Stimulated activated naive CD4-positive, alpha-beta T cell (primary cell): Measurements from ENCODE around the gene ITGA8.
"Not testable (repeated sequence)": the region's sequence is repeated elsewhere in the genome, so short reads cannot be mapped to it uniquely, and the experiment has no call there.

Source experiments
- DNase-seq, 6 experiments: peaks; one replicate each; lab custom pipeline; 2025; lab: John Stamatoyannopoulos, UW

The ITGA8 gene

DNA sequence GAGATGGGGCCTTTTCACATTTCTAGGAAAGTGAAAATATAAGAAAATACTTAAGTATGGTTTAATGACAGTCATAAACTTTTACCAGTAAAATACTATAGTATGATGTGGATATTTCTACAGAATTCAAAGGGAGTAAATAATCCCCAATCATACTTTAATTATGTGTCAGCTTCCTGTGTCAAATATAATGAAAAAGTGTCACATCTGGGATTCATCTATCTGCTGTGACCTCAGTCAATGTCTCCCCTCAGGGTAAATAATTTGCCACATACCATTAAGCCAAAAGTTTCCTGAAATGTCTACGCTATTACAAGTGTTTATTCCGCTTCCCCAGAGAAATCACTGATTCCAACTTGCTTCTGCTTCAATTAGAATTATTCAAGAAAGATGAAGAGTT lies 110.5 kb downstream of the ITGA8 start:
- DNase-seq: no peak

DNA sequence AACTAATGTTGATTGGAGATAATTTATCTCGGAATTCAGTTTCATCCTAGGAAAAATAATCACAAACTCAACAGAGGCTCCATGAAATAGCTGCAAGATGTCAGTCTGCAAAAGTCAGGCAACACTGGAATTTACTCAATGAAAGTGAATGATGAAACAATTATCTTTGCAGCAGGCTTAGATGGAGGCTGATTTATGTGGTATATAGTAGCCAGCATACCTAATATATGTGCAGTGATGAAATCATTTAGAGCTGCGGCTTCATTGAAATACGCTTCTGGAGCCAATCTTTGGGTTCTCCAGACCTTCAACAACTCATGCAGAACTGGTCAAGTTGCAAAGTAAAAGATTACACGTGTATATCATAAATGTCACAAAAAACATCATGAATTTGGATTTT lies 113.3 kb downstream of the ITGA8 start:
- no peak for DNase-seq

DNA sequence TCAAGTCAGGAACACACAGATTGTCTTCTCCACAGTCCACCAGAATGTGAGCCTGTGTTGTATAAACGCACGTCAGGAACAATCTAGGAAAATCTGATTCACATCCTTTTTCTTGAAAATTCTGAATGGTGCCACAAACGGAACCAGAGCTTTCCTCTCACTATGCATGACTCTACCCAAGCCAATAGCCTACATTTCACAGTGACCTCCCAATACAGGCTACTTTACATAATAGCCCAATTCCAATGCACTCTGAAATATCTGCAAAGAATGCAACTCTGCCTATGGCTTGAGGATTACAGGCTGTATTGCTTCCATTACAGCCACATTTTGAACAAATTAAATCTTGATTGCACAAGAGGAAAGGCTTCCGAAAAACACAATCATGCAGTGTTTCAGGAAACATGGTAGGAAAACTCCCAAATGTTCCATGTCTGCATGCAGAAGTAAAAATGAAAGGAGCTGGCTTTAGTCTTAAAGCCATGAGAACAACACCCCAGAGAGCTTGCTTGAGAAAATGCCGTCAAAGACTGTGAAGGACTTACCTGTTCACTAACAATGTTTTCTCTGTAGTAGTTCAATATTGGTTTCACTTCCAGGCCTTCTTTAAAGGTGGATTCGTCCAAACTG lies 113.9 kb downstream of the ITGA8 start:
- no peak for DNase-seq

DNA sequence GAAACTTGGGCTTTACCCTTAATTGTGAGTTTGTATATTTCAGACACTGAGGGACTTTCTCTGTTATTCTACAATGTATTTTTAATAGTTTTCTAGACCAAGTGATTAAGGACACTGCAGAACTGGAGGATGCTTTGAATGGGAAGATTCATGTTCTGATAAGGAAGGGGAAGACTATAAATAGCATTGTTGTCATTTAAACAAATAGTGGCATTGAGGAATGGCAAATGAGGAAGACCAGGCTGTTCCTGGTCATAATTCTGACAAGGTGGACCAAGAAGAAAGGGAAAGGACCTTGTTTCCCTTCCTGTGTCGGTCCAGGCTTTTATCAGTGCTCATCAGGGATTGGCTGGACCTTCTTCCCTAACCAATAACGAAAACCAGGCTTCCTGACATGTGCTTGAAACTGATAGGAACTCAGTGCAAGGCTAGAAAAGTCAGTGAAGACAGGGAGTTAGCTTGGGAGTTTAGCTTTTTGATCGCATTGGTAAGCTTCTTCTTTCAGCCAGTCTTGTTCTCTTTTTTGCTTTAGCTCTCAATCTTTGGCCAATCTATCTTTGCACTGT lies 116.2 kb downstream of the ITGA8 start:
- no peak for DNase-seq

DNA sequence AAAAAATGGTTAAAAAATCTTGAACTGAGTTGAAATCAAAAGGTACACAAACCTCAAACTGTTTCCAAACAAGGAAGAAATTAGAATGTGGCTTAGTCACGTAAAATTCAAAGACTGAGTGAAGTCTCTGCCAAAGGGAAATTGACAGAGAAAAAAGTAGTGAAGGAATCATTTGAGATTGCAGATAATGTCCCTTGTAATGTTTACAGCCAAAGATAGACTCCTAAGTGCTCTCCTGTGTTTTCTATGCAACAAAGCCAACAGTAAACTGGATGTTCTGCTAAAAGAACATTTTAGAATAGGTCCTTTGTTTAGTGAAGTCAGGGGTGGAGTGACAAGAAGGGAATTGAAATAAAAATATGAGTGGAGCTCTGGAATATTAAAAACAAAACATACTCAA lies 117.9 kb downstream of the ITGA8 start:
- no peak for DNase-seq

DNA sequence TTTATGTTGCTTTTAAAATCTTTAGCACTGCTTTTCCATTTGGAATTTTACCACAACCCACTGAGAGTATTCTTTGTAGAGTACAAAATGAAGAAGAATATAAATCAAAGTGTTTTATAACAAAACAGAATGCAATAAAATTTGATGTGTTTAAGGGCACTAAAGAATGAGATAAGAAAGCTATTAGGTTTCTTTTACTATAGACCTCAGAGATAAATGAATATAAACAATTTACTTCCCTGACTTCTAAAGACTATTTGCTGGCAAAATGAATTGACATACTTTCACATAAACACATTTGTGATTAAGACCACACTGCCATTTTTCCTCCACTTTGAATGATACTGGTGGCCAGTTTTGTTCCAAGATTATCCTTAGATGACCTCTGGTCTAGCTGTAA lies 124.5 kb downstream of the ITGA8 start:
- no peak for DNase-seq

DNA sequence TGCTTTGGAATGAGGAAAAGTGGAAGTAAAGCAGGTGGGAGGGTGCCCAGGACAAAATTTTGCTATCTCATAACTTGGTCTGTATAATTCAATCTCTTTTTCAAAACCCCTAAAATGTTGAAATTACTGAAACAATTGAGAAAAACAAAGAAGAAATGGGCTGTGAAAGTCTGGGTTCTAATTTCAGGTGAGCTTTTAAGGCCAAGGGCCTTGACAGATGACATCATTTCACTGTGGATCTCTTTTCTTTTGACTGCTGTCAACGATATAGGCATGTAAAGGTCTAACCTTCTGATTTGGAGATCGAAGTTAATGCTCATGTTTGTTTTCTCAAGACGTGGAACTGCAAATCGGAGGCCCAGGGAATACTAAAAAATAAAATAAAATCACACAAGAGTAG lies 127.8 kb downstream of the ITGA8 start:
- no peak for DNase-seq

DNA sequence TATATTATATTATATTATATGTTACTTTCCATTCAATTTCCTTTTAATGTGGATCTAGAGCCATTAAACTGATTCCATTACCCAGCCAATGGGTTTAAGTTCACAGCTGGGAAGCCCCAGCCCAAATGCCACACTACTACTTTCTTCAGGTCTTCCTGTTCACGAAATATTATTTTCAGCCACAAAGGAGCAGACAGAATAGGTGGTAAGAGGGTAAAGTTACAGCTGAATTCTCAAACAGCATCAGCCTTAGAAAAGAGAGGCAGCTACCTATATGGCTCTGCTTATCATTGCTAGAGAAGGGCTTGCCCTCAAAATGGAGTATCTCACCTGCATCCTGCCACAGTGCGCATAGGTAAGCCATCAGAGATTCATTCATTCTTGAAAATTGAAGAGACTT lies 128.3 kb downstream of the ITGA8 start:
- DNase-seq: no peak

DNA sequence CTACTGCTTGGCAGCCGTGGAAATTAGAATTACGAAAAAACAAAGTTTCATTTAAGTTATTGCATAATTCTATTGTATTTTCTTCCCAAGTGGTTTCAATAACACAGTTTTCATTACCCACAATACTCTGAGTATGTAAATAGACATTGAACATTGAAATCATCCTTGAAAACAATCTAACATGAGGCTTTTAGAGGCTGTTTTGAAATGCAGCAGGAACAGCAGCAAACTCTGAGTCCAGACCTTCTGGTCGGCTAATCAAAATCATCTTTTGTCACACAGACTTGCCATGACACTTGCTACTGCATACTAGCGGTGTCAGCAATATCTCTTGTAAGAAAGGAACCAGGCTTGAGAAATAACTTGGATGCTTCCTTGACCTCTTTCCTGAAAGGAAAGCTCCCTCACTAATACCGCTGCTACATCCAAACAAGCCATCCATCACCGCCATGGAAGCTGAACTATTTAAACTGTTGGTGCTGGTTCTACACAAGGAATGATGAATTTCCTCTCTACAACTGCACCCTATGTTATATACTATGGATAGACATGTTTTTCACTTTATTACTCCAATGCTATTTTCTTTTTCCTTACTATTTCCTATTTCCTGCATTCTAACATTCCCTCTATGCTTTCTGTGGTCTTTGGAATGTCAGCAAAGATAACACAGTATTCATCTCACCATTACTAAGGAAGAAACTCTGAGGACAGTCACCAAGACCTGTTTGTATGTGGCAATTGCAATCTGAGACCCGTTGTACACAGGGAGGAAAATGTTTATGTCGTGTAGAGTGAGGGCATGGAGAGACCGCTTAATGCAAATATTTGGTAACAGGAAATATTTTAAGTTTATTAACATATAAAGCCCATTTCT lies 130.8 kb downstream of the ITGA8 start:
- DNase-seq: no peak

DNA sequence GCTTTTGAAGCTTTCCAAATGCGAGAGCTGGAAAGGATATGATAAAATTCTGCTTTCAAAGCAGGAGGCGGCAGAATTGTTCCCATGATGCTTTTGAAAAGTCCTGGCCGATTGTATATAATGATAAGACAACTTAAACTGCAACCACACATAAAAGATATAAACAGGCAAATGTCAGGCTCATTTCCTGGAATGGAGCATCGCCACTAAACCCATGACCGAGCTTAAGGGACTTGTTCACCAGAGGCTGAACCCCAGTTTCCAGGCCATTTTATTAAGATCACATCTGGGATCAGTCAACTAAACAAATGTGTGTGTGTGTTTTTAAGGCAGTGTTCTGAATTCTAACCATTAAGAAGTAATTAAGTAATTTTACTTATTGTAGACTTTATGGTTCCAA lies 131.6 kb downstream of the ITGA8 start:
- no peak for DNase-seq

DNA sequence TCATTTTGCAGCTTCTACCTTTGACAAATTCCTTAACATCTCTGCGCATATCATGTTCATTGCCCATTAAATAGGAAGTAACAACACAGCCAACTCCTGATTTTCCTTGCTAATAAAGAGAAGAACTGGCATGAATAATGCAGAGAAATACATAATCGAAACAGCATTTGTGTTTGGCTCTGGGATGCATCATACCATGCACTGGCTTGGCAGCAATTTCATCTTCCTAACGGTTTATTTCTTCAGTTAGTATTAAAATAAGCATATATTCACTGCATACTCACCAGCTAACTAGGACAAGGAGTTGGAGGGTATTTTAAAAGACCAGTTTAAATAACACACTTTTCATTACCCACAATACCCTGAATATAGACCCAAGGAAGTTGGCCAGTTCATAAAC lies 132.5 kb downstream of the ITGA8 start:
- DNase-seq: no peak

DNA sequence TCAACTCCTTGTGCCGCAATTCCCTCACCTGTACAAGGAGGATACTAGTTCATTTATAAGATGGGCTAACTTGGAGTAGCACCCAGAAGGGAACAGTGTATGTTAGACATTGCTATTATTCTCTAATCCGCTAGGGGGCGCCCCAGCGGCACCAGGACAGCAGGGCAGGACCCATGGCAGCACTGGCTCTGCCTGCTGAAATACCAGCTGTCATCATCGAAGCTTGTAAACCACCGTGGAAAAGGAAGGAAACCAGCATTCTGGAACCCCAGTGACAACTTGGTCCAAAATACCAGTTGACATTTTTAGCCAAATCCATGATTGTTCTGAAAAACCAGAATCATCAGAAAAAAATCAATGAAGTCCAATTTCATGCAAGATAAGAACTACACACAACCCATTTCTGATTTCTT lies 134.4 kb downstream of the ITGA8 start:
- DNase-seq: no peak

DNA sequence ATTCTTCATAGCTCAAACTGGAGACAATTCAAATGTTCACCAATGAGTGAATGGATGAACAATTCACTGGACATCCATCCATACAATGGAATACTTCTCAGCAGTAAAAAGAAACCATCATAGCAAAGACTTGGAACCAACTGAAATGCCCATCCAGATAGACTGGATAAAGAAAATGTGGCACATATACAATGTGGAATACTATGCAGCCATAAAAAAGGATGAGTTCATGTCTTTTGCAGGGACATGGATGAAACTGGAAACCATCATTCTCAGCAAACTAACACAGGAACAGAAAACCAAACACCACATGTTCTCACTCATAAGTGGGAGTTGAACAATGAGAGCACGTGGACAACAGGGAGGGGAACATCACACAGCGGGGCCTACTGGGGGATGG lies 136.8 kb downstream of the ITGA8 start:
- not testable (repeated sequence) for DNase-seq

DNA sequence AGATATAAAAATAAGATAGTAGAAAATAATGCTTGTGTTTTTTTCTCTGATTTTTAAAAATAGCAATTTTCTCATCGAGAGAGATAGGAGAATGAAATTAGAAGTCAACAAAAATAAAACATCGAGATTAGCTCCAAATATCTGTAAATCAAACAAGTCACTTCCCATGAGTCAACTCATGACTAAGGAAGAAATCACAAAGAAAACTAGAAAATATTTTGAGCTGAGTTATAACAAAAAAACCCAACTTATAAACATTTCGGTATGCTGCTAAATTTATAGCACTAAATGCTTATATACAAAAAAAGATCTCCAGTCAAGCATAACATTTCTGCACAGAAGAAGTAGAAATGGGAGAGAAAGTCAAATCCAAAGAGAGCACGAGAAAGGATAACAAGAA lies 140.1 kb downstream of the ITGA8 start:
- no peak for DNase-seq

DNA sequence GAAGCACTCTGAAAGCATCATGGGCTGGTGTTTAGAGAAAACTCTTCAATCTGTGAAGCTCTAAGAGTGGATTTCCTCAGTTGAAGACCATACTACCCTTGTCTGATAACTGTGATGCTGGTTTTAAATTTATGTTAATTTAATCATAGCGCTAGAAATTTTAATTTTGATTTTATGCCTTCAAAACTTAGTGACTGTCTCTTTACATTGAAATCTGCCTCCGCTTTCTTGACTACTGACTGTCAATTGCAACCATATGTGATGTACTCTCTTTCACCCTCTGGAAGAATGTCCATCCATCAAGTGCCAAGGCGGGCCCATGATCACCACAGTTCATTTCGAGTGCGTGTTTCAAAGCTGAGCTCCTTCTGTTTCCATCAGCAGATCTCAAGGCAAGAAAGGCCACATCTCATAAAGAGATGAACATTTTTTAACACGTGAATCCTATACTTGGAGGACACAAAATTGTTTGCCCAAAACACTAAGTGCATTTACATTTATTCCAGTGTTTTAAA lies 147.1 kb downstream of the ITGA8 start:
- DNase-seq: no peak

DNA sequence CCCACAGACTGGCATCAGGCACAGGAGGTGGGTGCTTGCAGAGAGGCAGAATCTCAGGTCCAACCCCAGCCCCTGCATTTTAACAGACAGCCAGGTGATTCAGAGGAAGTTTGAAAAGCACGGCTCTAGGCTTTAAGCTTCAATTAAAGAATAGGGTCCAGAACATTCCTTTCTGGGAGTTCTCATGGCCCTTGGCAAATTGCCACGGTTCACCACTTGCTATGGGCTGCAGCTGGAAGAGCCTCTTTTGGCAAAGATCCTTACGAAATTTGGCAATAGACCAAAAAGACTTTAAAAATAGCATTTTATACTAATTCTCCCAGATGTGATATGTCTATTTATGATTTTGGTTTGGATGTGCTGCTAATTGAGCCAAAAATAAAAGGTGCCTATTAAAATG lies 148.1 kb downstream of the ITGA8 start:
- no peak for DNase-seq

DNA sequence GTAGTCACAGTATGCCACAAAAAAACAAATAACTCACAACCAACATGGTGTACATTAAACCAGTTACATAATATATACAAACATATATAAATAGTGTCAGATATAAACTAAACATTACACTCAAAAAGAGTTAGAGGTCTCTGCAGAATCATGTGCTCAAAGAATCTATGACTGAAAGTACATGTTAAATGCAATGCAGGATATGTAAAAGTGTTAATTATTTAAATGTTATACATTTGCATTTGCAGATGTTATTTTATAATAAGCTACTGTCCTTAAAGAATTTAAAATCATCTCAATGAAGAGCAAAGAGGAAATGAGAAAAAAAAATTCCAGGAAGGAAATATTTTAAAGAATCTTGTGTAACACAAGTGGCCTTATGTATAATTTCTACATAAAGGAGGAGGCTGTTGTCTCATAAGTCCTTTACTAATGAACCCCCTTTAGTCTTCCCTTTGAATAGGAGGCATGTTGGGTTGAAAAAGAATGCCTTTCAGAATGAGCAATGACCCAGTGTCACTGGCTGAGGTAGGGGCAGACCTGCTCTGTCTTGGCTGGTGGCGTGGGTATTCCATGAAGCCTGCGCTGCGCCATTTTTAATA lies 148.9 kb downstream of the ITGA8 start:
- no peak for DNase-seq

DNA sequence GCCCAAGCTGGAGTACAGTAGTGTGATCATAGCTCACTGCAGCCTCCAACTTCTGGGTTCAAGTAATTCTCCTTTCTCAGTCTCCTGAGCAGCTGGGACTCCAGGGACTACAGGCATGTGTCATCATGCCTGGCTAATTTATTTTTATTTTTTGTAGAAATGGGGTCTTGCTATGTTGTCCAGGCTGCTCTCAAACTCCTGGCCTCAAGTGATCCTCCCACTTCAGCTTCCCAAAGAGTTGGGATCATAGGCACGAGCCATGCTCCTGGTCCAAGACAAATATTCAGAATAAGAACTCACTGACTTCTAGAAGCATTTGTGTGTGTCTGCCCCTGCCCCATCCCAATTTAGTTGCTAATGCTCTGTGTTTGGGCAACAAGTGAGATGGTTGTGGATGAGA lies 151.8 kb downstream of the ITGA8 start:
- no peak for DNase-seq

DNA sequence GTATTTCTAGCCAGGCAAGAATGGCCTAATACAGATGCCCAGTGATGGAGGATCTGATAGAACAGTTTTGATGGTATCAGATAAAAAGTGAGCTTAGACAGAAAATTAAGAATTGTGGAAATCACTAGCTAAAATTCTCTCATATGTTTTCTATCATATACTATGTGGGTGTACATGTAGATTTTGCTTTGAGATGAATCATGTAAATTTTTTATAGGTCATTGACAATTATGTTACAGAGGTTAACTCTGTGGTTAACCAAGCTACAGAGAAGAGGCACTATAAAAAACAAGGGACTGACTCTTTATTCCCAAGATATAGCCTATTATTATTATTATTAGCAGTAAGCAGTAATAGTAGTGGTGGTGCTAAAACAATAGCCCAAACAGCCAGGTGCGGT lies 156.5 kb downstream of the ITGA8 start:
- no peak for DNase-seq

DNA sequence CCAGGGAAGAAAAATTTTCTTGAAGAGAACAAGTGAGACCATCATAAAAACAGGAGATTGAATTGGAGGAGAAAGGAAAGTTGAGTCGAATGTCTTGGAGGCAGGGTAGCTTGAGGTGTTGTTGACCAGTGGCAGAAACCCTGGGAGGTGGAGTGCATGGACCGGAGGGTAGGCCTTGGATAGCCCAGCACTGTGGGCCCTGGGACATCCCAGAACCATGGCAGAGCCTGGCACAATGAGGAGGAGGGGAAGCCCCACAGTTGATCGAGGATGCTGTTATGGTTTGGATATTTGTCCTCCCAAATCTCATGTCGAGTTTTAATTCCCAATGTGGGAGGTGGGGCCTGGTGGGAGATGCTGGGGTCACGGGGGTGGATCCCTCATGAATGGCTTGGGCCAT lies 157.1 kb downstream of the ITGA8 start:
- DNase-seq: no peak

DNA sequence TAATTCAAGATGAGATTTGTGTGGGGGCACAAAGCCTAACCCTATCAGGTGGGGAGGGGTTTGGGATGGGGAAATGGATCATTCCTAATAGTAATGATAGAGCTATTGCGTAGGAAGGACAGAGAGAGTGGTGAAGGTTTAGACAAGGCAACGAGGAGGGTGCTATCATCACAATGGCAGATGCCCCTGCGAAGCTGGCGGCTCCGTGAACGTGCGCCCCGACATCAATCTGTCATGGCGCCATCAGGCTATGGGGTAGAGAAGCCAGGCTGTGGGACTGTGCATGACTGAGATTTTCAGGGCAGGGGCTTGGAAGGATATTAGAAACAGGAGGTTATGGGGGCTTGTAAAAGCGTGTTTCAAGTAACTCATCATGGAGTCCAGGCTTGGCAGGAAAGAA lies 157.6 kb downstream of the ITGA8 start:
- DNase-seq: no peak

DNA sequence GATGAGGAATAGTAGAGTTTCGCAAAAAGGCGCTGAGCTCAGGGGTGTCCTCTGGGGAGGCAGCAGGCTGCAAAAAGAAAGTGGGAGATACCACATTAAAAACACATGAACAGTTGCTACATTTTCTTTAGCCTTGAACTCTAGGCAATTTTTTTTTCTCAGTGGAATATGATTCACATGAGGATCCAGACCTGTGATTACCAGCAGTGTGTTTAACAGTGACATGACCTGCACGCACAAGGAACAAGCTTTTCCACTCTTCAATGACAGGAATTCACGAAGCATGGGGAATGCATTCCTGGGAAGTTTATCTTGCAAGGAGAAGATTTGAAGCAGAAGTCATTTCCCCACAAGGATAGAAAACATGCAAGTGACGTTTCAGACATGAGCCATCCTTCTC lies 161.6 kb downstream of the ITGA8 start:
- DNase-seq: no peak

DNA sequence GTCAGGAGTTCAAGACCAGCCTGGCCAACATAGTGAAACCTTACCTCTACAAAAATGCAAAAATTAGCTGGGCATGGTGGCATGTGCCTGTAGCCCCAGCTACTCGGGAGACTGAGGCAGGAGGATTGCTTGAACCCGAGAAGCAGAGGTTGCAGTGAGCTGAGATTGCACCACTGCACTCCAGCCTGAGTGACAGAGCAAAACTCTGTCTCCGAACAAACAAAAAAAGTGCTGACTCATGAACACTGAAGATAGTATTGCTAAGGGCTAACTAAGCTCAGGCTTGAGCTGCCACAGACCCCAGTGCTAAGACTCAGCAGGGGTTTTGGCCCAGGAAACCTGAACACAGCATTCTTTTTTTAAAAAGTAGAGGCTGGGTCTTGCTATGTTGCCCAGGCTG lies 162.6 kb downstream of the ITGA8 start:
- not testable (repeated sequence) for DNase-seq
